GM19467 (cell line): Measurements from ENCODE around the gene OVOL3.
"Not testable (repeated sequence)": the region's sequence is repeated elsewhere in the genome, so short reads cannot be mapped to it uniquely, and the experiment has no call there.

Experiments used
- ATAC-seq: cut with Tn5 transposase; IDR thresholded peaks from one replicate; pipeline ENCODE4 v1.9.1; 2021; ENCODE audit warnings: mild to moderate bottlenecking, moderate library complexity; ENCODE audit not compliant: unreplicated experiment

OVOL3 gene

GRCh38 chr19:36110487-36111199, at the start of gene OVOL3:
Gene OVOL3, plus strand, starts transcription at chr19:36111143. Its CDS starts 60 bp downstream, at chr19:36111203.
- ATAC-seq = no peak

GRCh38 chr19:36061367-36061766, 49.6 kb upstream of the OVOL3 start:
- no peak for ATAC-seq

DNA sequence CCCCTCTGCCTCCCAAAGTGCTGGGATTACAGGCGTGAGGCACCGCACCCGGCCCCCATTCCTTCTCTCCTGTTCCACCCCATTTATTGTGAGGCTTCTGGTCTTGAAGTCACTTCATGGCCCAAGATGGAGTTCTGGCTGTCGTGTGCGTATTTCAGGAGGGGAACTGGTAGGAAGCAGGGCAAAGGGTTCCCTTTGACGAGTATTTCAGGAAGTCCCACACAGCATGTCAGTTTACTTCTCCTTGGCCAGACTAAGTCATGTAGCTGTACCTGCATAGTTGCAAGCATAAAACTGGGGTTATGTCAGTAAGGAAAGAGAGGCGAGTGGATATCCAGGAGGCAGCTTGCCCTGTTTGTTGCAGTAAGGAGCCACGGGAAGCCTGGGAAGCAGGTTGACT, 46.1 kb upstream of the OVOL3 start:
- ATAC-seq = no peak

GRCh38 chr19:36067681-36068080, 43.3 kb upstream of the OVOL3 start:
- ATAC-seq = no peak

GRCh38 chr19:36068810-36069499, 42.0 kb upstream of the OVOL3 start:
- ATAC-seq = not testable (repeated sequence)

DNA sequence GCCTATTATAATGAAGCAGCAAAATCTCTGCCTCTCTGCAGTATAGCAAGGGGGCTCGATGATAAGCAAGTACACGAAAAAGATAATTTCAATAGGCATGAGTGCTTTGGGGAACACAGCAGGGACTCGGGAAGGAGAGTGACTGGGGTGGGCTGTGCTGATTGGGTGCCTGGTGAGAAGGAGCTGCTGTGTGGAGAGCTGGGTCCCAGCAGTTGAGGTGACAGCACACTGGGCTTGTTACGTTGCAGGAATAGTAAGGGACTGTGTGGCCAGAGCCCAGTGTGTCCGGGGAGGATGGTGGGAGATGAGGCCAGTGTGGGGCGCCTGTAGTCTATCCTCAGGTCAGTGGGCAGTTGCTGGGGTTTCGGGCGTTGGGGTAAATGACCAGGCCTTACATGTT, 38.9 kb upstream of the OVOL3 start:
- ATAC-seq = no peak

GRCh38 chr19:36073121-36073876, 37.6 kb upstream of the OVOL3 start:
- no peak for ATAC-seq

DNA sequence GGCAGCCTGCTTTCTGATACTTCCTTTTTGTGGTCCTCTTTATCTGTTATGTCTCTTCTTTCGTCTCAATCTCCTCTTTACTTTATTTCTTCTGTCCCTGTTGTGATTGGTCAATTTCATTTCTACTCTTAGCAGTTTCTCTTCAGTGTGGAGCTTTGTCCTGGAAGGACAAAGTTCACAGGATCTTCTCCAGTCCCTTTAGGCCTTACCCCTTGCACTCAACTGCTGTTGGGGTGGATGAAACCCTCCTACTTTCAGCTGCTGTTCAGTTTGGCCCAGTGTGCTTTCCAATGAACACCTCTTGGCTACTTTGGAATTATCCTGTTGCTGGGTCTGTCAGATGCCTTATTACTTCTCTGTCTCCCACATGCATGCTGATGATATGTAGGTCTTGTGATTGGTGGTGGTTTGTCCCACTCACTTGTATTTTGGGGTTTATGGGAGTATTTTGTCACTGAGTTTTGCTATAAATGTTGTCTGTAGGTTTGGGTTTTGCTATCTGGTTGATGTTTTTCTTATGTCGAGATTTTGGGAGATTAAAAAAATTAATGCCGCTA, 31.5 kb upstream of the OVOL3 start:
- ATAC-seq = no peak

- ATAC-seq = no peak
Observed at GRCh38 chr19:36081385-36081784, 29.6 kb upstream of the OVOL3 start.

- ATAC-seq = no peak
Observed at GRCh38 chr19:36081894-36082293, 29.0 kb upstream of the OVOL3 start.

- ATAC-seq = no peak
Observed at GRCh38 chr19:36082916-36083315, 28.0 kb upstream of the OVOL3 start.

DNA sequence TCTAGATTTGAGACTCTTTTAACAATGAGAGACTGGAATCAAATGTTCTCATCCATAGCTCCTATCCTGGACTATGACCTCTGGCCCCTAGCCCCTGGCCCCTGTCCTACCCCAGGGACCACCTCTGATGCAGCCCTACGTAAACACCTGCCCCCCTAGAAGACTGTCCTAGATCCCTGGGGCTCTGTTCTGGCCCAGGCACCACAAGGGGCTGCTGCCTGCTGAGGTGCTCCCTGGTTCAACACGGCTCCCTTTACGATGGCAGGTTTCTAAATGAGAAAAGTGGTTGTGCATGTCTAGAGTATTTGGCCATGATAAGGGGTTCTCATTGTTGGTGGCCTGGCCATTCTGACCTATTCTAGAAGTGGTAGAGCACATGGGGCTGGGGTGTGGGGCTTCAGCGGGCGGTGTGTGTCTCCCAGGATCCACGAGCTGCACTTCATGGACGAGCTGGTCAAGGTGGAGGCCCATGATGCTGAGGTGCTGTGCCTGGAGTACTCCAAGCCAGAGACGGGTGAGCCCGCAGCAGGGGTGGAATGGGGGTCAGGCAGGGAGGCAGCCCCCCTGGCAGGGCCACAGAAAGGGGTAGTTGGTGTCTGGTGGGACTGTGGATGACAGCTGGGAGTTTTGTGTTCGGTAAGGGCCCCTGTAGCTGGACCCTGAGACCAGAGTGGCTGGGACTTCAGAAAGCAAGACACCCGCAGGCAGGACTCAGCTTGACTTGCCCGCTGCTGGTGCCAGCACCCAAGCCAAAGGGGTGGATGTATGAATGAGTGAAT, 26.5 kb upstream of the OVOL3 start:
- no peak for ATAC-seq

DNA sequence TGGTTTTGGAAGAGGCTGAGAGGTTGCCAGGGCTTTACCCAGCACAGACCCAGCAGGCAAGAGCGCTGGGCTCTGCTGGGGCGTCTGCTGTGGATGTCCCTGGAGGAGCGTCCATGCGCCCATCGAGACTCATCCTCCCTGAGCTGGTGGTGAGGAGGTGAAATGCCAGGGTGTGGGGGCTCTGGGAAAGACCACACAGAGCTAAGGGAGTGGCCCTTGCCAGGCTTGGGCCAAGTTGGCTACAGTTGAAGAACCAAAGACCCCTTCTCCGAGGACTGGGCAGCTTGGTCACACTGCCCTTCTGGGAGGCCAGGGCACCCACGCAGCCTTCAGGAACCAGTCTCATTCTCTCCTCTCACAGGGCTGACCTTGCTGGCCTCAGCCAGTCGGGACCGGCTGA, 24.6 kb upstream of the OVOL3 start:
- no peak for ATAC-seq

- ATAC-seq = no peak
Observed at GRCh38 chr19:36089847-36090246, 21.1 kb upstream of the OVOL3 start.

DNA sequence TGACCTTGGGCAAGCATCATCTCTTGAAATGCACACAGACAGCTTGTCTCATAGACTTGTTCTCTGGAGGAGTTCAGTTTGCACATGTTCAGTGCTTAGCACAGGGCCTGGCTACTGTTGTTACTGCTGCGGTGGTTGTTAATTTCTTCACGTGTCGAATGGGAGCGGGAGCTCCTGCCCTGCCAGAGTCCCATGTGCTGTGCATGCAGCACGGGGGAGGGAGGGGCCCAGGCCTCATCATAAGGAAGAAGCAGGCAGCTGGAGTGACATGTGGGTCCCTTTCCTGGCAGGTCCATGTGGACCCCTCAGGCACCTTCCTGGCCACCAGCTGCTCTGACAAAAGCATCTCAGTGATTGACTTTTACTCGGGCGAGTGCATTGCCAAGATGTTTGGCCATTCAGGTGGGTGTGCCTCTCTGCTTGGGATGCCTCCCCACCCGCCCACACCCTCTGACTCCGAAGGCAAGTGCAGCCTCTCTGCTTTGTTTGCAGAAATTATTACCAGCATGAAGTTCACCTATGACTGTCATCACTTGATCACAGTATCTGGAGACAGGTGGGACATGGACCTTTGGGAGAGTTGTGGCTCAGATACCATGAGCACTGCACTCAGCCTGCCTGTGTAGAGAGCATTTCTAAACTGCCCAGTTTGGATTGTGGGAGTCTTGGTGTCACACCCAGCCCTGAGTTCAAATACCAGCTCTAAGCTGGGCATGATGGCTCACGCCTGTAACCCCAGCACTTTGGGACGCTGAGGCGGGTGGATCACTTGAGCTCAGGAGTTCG, 19.8 kb upstream of the OVOL3 start:
- no peak for ATAC-seq

- no peak for ATAC-seq
Observed at GRCh38 chr19:36092566-36092965, 18.4 kb upstream of the OVOL3 start.

- no peak for ATAC-seq
Observed at GRCh38 chr19:36093146-36093662, 17.7 kb upstream of the OVOL3 start.

DNA sequence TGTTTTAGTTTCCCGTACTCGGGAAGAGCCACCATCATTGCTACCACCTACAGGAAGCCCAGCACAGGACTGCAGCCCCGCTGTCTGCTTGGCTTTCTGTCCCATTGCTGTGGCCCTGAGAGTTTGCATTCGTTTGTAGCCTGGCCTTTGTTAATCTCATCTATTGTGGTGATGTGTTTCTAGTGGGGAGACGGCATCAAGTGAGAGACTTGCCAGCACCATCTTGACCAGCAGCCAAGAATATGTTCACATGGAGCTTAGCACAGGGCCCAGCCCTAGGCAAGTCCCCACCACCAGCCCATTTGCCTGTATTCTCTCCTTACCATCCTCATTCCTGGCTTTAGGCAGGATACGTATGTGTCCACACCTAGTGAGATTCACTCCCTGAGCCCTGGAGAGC, 17.3 kb upstream of the OVOL3 start:
- ATAC-seq = no peak

DNA sequence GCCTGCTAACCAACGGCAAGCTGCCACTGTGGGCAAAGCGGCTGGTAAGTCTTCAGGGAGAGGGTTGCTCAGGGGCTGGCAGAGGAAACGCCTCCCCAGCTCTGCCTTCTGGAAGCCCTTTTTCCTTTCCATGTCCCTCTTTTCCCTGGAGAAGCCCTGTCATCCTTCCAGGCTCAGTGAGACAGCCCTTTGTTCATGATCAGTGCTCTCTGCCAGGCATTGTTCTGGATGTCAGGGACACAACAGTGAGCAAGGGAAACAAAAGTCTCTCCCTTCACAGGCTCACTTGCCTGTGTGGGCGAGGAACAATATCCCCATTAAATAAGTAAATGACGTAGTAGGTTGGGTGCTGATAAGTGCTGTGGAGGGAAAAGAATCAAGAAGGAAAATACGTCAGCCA, 13.9 kb upstream of the OVOL3 start:
- ATAC-seq = no peak
